Measurements from ENCODE around the gene STAB1. TPM values are rescaled to one million over a fixed set of nuclear protein-coding genes. Genes with fewer than 3 reads are reported as not detected.

STAB1 gene
- polyA plus RNA-seq, 1 donor (not counting 4 experiments of a cell fraction or from before 2014, with no cell fraction given): not detected

- Histone ChIP-seq H3K9me1 (ENCODE audit: control insufficient read depth, extremely low read depth, insufficient read depth, low read length) (no peaks in the 10 kb centered on the region), H3K36me3 (ENCODE audit: control insufficient read depth in 2 of 2, extremely low read depth in 1 of 2, insufficient read depth in 2 of 2, low read length in 2 of 2) (peaks cover 52 to 60% of the 10 kb centered on the region in 2 experiments), H2AFZ (ENCODE audit: control insufficient read depth, low read length) (no peak overlapping the region), H3K4me3 (ENCODE audit: control insufficient read depth in 2 of 3, extremely low read depth in 1 of 3, insufficient read depth in 2 of 3, low read depth in 1 of 3, low read length in 3 of 3) (no peak overlapping the region), H3K27me3 (ENCODE audit: control insufficient read depth, extremely low read depth, insufficient read depth, low read length) (no peaks in the 10 kb centered on the region), H3K9ac (ENCODE audit: control insufficient read depth, extremely low read depth, insufficient read depth, low read length) (no peak overlapping the region), H3K4me1 (ENCODE audit: control insufficient read depth, extremely low read depth, insufficient read depth, low read length) (no peaks in the 10 kb centered on the region), H3K9me3 (ENCODE audit: control insufficient read depth, low read depth, low read length) (no peaks in the 10 kb centered on the region), H3K79me2 (ENCODE audit: control insufficient read depth, insufficient read depth, low read length) (peaks cover 8% of the 10 kb centered on the region), H3K4me2 (ENCODE audit: control insufficient read depth, extremely low read depth, insufficient read depth, low read depth, low read length) (no peak overlapping the region), H4K20me1 (ENCODE audit: control insufficient read depth, extremely low read depth, insufficient read depth, low read length) (peaks cover 4% of the 10 kb centered on the region), H3K27ac (ENCODE audit: control insufficient read depth, insufficient read depth, low read length) (no peak overlapping the region)
- TF ChIP-seq EZH2 (IDR thresholded peaks at IDR 0.05; ENCODE audit: low read length): no peak
- TF ChIP-seq, protein P1, sequence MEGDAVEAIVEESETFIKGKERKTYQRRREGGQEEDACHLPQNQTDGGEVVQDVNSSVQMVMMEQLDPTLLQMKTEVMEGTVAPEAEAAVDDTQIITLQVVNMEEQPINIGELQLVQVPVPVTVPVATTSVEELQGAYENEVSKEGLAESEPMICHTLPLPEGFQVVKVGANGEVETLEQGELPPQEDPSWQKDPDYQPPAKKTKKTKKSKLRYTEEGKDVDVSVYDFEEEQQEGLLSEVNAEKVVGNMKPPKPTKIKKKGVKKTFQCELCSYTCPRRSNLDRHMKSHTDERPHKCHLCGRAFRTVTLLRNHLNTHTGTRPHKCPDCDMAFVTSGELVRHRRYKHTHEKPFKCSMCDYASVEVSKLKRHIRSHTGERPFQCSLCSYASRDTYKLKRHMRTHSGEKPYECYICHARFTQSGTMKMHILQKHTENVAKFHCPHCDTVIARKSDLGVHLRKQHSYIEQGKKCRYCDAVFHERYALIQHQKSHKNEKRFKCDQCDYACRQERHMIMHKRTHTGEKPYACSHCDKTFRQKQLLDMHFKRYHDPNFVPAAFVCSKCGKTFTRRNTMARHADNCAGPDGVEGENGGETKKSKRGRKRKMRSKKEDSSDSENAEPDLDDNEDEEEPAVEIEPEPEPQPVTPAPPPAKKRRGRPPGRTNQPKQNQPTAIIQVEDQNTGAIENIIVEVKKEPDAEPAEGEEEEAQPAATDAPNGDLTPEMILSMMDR (optimal IDR thresholded peaks at IDR 0.05 in 1 of 3, IDR thresholded peaks at IDR 0.05 in 1 of 3, conservative IDR thresholded peaks at IDR 0.05 in 1 of 3; ENCODE audit: extremely low read depth in 1 of 3, insufficient read depth in 2 of 3, low read length in 3 of 3): no peak
- dilution Hi-C loops (cut with MboI; ENCODE audit: extremely low pct_ligation_motif_present, low sequenced_read_pairs): no loop called here
- DNase-seq (ENCODE audit: low read depth, low spot score) (no peak), FAIRE-seq (no peak)
These were observed 22.1 kb upstream of the STAB1 start for GRCh38 chr3:52473026-52473425.

DNA sequence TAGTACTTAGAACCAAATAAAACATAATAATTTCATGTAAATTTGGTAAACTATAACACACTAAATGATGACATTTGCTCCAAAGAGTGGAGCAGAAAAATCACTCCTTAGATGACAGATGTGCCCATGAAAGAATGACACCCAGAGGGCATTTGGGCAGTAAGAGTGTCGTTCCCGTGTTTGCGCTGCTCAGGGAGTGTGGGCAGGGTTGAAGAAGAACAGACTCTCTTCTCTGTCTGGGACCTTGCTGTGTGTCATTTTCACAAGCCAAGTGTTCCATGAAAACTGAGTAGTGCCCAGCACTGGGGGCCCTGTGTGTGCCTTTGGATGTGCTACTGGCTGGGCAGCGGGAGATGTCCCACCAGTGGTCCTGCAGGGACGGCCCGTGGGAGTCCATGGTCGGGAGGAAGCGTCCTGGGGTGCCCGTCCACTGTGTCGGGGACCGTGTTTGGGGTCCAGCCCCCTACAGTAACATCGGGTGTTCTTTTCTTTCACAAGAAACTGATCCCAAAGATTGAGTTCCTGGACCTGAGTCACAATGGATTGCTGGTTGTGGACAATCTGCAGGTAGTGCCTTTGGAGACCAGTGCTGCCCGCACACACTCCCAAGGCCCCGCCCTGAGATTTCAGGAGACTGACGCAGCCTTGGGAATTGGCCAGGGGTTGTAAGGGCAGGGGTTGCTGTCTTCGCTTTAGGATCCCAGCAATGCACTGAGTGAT is 17.9 kb upstream of the STAB1 start:
- no peaks in the 10 kb centered on the region for H3K27me3 ChIP-seq (ENCODE audit: control insufficient read depth, extremely low read depth, insufficient read depth, low read length)
- no peaks in the 10 kb centered on the region for H3K79me2 ChIP-seq (ENCODE audit: control insufficient read depth, insufficient read depth, low read length)
- H3K9ac ChIP-seq (ENCODE audit: control insufficient read depth, extremely low read depth, insufficient read depth, low read length): no peak overlapping the region
- no peaks in the 10 kb centered on the region for H3K4me1 ChIP-seq (ENCODE audit: control insufficient read depth, extremely low read depth, insufficient read depth, low read length)
- FAIRE-seq: no peak
- no peaks in the 10 kb centered on the region for H3K9me1 ChIP-seq (ENCODE audit: control insufficient read depth, extremely low read depth, insufficient read depth, low read length)
- H3K4me2 ChIP-seq (ENCODE audit: control insufficient read depth, extremely low read depth, insufficient read depth, low read depth, low read length): no peak overlapping the region
- DNase-seq (ENCODE audit: low read depth, low spot score): no peak
- H4K20me1 ChIP-seq (ENCODE audit: control insufficient read depth, extremely low read depth, insufficient read depth, low read length): no peaks in the 10 kb centered on the region
- no peak overlapping the region for H3K4me3 ChIP-seq (ENCODE audit: control insufficient read depth in 2 of 3, extremely low read depth in 1 of 3, insufficient read depth in 2 of 3, low read depth in 1 of 3, low read length in 3 of 3)
- H3K27ac ChIP-seq (ENCODE audit: control insufficient read depth, insufficient read depth, low read length): no peak overlapping the region
- H3K9me3 ChIP-seq (ENCODE audit: control insufficient read depth, low read depth, low read length): no peaks in the 10 kb centered on the region
- dilution Hi-C loops (cut with MboI; ENCODE audit: extremely low pct_ligation_motif_present, low sequenced_read_pairs): no loop called here
- no peak overlapping the region for H2AFZ ChIP-seq (ENCODE audit: control insufficient read depth, low read length)
- no peak for TF ChIP-seq EZH2 (IDR thresholded peaks at IDR 0.05; ENCODE audit: low read length)
- H3K36me3 ChIP-seq (ENCODE audit: control insufficient read depth in 2 of 2, extremely low read depth in 1 of 2, insufficient read depth in 2 of 2, low read length in 2 of 2): peaks cover 66 to 75% of the 10 kb centered on the region in 2 experiments

GRCh38 chr3:52477796-52478095 is 17.4 kb upstream of the STAB1 start:
- H3K27me3 ChIP-seq (ENCODE audit: control insufficient read depth, extremely low read depth, insufficient read depth, low read length): no peaks in the 10 kb centered on the region
- dilution Hi-C loops (cut with MboI; ENCODE audit: extremely low pct_ligation_motif_present, low sequenced_read_pairs): no loop called here
- H3K4me2 ChIP-seq (ENCODE audit: control insufficient read depth, extremely low read depth, insufficient read depth, low read depth, low read length): no peak overlapping the region
- H4K20me1 ChIP-seq (ENCODE audit: control insufficient read depth, extremely low read depth, insufficient read depth, low read length): no peaks in the 10 kb centered on the region
- H3K9ac ChIP-seq (ENCODE audit: control insufficient read depth, extremely low read depth, insufficient read depth, low read length): no peak overlapping the region
- no peak overlapping the region for H3K27ac ChIP-seq (ENCODE audit: control insufficient read depth, insufficient read depth, low read length)
- no peaks in the 10 kb centered on the region for H3K4me1 ChIP-seq (ENCODE audit: control insufficient read depth, extremely low read depth, insufficient read depth, low read length)
- no peaks in the 10 kb centered on the region for H3K9me1 ChIP-seq (ENCODE audit: control insufficient read depth, extremely low read depth, insufficient read depth, low read length)
- H3K4me3 ChIP-seq (ENCODE audit: control insufficient read depth in 2 of 3, extremely low read depth in 1 of 3, insufficient read depth in 2 of 3, low read depth in 1 of 3, low read length in 3 of 3): no peak overlapping the region
- DNase-seq (ENCODE audit: low read depth, low spot score) (no peak), FAIRE-seq (no peak)
- no peaks in the 10 kb centered on the region for H3K79me2 ChIP-seq (ENCODE audit: control insufficient read depth, insufficient read depth, low read length)
- H3K9me3 ChIP-seq (ENCODE audit: control insufficient read depth, low read depth, low read length): no peaks in the 10 kb centered on the region
- TF ChIP-seq EZH2 (IDR thresholded peaks at IDR 0.05; ENCODE audit: low read length): no peak
- no peak overlapping the region for H2AFZ ChIP-seq (ENCODE audit: control insufficient read depth, low read length)
- H3K36me3 ChIP-seq (ENCODE audit: control insufficient read depth in 2 of 2, extremely low read depth in 1 of 2, insufficient read depth in 2 of 2, low read length in 2 of 2): peaks cover 65 to 75% of the 10 kb centered on the region in 2 experiments
